ENCODE measurements around the gene ZBTB43.
A peak's percentile ranks its signal among the peaks of the same experiment; 100 is the strongest.

The ZBTB43 gene

GRCh38 chr9:126832440-126832839 lies 27.6 kb downstream of the ZBTB43 start:
- H2AFZ ChIP-seq (ENCODE audit: low read length) = no peak overlapping the region
- no peak overlapping the region for H3K14ac ChIP-seq (ENCODE audit: low read length)
- H2BK12ac ChIP-seq (ENCODE audit: low read length) = no peak overlapping the region
- H4K91ac ChIP-seq (ENCODE audit: low read depth, low read length, poor library complexity) = no peak overlapping the region
- peaks cover 21 to 55% of the 10 kb centered on the region in 2 donors for H3K36me3 ChIP-seq (replicated peaks in 1 of 2; ENCODE audit: control insufficient read depth in 2 of 2, insufficient read depth in 2 of 2, low read length in 2 of 2)
- no peak overlapping the region for H3K4ac ChIP-seq (ENCODE audit: low read length)
- H2BK15ac ChIP-seq (ENCODE audit: low read length) = no peak overlapping the region
- DNase-seq (ENCODE audit: low spot score) = no peak
- H3K79me1 ChIP-seq (ENCODE audit: low read depth, low read length) = no peaks in the 10 kb centered on the region
- no peak overlapping the region for H3K4me2 ChIP-seq (ENCODE audit: insufficient read depth, low read length, poor library complexity, severe bottlenecking)
- H3K27me3 ChIP-seq (ENCODE audit: control insufficient read depth in 3 of 3, insufficient read depth in 3 of 3, low read depth in 1 of 3, low read length in 3 of 3) = no peaks in the 10 kb centered on the region
- no peak overlapping the region for H4K8ac ChIP-seq (ENCODE audit: low read depth, low read length)
- no peak overlapping the region for H3K18ac ChIP-seq (ENCODE audit: low read length)
- no peak overlapping the region for H3K23ac ChIP-seq (ENCODE audit: low read depth, low read length, poor library complexity)
- no peak overlapping the region for H2BK5ac ChIP-seq (ENCODE audit: low read length)
- H3K27ac ChIP-seq (replicated peaks; ENCODE audit: low read length) = no peak overlapping the region
- H3K4me1 ChIP-seq (ENCODE audit: control insufficient read depth in 2 of 2, insufficient read depth in 1 of 2, low read depth in 1 of 2, low read length in 2 of 2) = no peaks in the 10 kb centered on the region
- H2BK120ac ChIP-seq (ENCODE audit: low read depth, low read length) = no peak overlapping the region
- no peak overlapping the region for H3K4me3 ChIP-seq (ENCODE audit: low read length in 2 of 2)
- H3K9ac ChIP-seq (ENCODE audit: low read depth, low read length, poor library complexity) = no peak overlapping the region
- no CpG with 5 or more reads among the region's 9 CpGs for WGBS, 2 donors (ENCODE audit: extremely low coverage in 2 of 2, insufficient read length in 2 of 2, insufficient replicate concordance in 1 of 2)
- H3K9me3 ChIP-seq (replicated peaks in 1 of 2; ENCODE audit: control insufficient read depth in 2 of 2, insufficient read depth in 1 of 2, low read depth in 1 of 2, low read length in 2 of 2) = no peaks in the 10 kb centered on the region
- no peak overlapping the region for H2AK5ac ChIP-seq (ENCODE audit: low read depth, low read length)

DNA sequence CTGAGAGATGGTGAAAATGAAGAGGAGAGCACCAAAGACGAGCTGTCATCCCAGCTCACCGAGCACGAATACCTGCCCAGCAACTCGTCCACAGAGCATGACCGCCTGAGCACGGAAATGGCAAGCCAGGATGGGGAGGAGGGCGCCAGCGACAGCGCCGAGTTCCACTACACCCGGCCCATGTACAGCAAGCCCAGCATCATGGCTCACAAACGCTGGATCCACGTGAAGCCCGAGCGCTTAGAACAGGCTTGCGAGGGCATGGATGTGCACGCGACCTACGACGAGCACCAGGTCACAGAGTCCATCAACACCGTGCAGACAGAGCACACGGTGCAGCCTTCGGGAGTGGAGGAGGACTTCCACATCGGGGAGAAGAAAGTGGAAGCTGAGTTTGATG lies 28.2 kb downstream of the ZBTB43 start:
- Histone ChIP-seq H3K23ac (ENCODE audit: low read depth, low read length, poor library complexity) (no peak overlapping the region), H3K79me1 (ENCODE audit: low read depth, low read length) (no peaks in the 10 kb centered on the region), H4K91ac (ENCODE audit: low read depth, low read length, poor library complexity) (no peak overlapping the region), H3K4me2 (ENCODE audit: insufficient read depth, low read length, poor library complexity, severe bottlenecking) (no peak overlapping the region), H2BK120ac (ENCODE audit: low read depth, low read length) (no peak overlapping the region), H3K27ac (replicated peaks; ENCODE audit: low read length) (no peak overlapping the region), H3K4ac (ENCODE audit: low read length) (no peak overlapping the region), H2AFZ (ENCODE audit: low read length) (no peak overlapping the region), H2AK5ac (ENCODE audit: low read depth, low read length) (no peak overlapping the region), H3K14ac (ENCODE audit: low read length) (no peak overlapping the region), H3K36me3 (replicated peaks in 1 of 2; ENCODE audit: control insufficient read depth in 2 of 2, insufficient read depth in 2 of 2, low read length in 2 of 2) (peaks cover 21 to 59% of the 10 kb centered on the region in 2 donors), H3K4me1 (ENCODE audit: control insufficient read depth in 2 of 2, insufficient read depth in 1 of 2, low read depth in 1 of 2, low read length in 2 of 2) (no peaks in the 10 kb centered on the region), H2BK12ac (ENCODE audit: low read length) (no peak overlapping the region), H3K9me3 (replicated peaks in 1 of 2; ENCODE audit: control insufficient read depth in 2 of 2, insufficient read depth in 1 of 2, low read depth in 1 of 2, low read length in 2 of 2) (no peaks in the 10 kb centered on the region), H3K9ac (ENCODE audit: low read depth, low read length, poor library complexity) (peak overlapping the region; percentile 26), H3K18ac (ENCODE audit: low read length) (no peak overlapping the region), H3K27me3 (ENCODE audit: control insufficient read depth in 3 of 3, insufficient read depth in 3 of 3, low read depth in 1 of 3, low read length in 3 of 3) (no peaks in the 10 kb centered on the region), H4K8ac (ENCODE audit: low read depth, low read length) (no peak overlapping the region), H2BK15ac (ENCODE audit: low read length) (no peak overlapping the region), H2BK5ac (ENCODE audit: low read length) (no peak overlapping the region), H3K4me3 (ENCODE audit: low read length in 2 of 2) (peak overlapping the region in 1 of 2 donors; percentile 48)
- WGBS, 2 donors (ENCODE audit: extremely low coverage in 2 of 2, insufficient read length in 2 of 2, insufficient replicate concordance in 1 of 2) = no CpG with 5 or more reads among the region's 24 CpGs
- no peak for DNase-seq (ENCODE audit: low spot score)

DNA sequence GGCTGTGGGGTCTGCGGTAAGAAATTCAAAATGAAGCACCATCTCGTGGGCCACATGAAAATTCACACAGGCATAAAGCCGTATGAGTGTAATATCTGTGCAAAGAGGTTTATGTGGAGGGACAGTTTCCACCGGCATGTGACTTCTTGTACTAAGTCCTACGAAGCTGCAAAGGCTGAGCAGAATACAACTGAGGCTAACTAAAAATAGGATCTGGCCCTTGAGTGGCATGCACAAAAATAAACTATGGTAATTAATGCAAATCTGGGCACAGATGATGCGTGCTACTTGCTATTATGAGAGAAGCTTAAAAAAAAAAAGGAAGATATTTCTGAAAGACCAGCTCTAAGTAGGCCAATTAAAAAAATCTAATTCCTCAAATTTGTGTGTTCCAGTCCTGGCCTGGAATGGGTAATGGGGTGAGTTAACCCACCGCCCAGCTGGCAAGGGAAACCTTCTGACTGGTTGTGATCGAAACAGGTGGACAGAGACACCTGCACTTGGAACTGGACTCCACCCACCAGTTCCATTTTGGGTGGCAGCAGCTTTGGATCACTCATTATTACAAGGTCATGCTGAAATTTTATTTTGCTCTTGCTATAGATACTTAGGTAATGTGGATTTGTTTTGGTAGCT lies 29.0 kb downstream of the ZBTB43 start:
- H3K36me3 ChIP-seq (replicated peaks in 1 of 2; ENCODE audit: control insufficient read depth in 2 of 2, insufficient read depth in 2 of 2, low read length in 2 of 2) = peaks cover 21 to 67% of the 10 kb centered on the region in 2 donors

DNA sequence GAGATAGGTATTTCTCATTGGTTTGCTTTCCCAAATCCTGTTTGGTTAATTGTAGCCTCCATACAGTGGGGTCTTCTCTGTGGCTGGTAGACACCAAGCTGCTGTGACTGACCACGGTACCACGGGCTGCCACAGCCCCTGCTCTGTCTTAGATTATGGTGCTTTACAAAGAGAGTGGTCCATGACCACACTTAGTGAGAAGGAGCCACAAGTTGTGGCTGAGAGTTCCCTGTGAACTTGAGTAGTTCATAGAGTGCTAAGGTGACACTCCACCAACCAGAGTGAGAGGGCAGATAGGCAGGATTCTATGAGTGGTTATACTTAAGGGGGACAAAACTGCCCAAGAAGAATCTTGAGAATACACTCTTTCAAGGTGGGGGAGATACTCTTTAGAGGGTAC lies 29.8 kb downstream of the ZBTB43 start:
- Histone ChIP-seq H3K14ac (ENCODE audit: low read length) (no peak overlapping the region), H3K4me1 (ENCODE audit: control insufficient read depth in 2 of 2, insufficient read depth in 1 of 2, low read depth in 1 of 2, low read length in 2 of 2) (no peaks in the 10 kb centered on the region), H2BK5ac (ENCODE audit: low read length) (no peak overlapping the region), H2BK120ac (ENCODE audit: low read depth, low read length) (no peak overlapping the region), H3K9me3 (replicated peaks in 1 of 2; ENCODE audit: control insufficient read depth in 2 of 2, insufficient read depth in 1 of 2, low read depth in 1 of 2, low read length in 2 of 2) (no peaks in the 10 kb centered on the region), H2AK5ac (ENCODE audit: low read depth, low read length) (no peak overlapping the region), H2BK15ac (ENCODE audit: low read length) (no peak overlapping the region), H3K23ac (ENCODE audit: low read depth, low read length, poor library complexity) (no peak overlapping the region), H3K79me1 (ENCODE audit: low read depth, low read length) (no peaks in the 10 kb centered on the region), H2BK12ac (ENCODE audit: low read length) (no peak overlapping the region), H3K4me2 (ENCODE audit: insufficient read depth, low read length, poor library complexity, severe bottlenecking) (no peak overlapping the region), H4K8ac (ENCODE audit: low read depth, low read length) (no peak overlapping the region), H3K27ac (replicated peaks; ENCODE audit: low read length) (no peak overlapping the region), H3K18ac (ENCODE audit: low read length) (no peak overlapping the region), H4K91ac (ENCODE audit: low read depth, low read length, poor library complexity) (no peak overlapping the region), H3K27me3 (ENCODE audit: control insufficient read depth in 3 of 3, insufficient read depth in 3 of 3, low read depth in 1 of 3, low read length in 3 of 3) (no peaks in the 10 kb centered on the region), H3K4ac (ENCODE audit: low read length) (no peak overlapping the region), H3K4me3 (ENCODE audit: low read length in 2 of 2) (no peak overlapping the region), H3K36me3 (replicated peaks in 1 of 2; ENCODE audit: control insufficient read depth in 2 of 2, insufficient read depth in 2 of 2, low read length in 2 of 2) (peaks cover 21 to 72% of the 10 kb centered on the region in 2 donors), H3K9ac (ENCODE audit: low read depth, low read length, poor library complexity) (no peak overlapping the region), H2AFZ (ENCODE audit: low read length) (no peak overlapping the region)
- no peak for DNase-seq (ENCODE audit: low spot score)
- WGBS, 2 donors (ENCODE audit: extremely low coverage in 2 of 2, insufficient read length in 2 of 2, insufficient replicate concordance in 1 of 2) = no CpG with 5 or more reads among the region's 2 CpGs

More for the DNA sequence above, 29.0 kb downstream of the ZBTB43 start:
- Histone ChIP-seq H3K27me3 (ENCODE audit: control insufficient read depth in 3 of 3, insufficient read depth in 3 of 3, low read depth in 1 of 3, low read length in 3 of 3) (no peaks in the 10 kb centered on the region), H2BK5ac (ENCODE audit: low read length) (no peak overlapping the region), H3K14ac (ENCODE audit: low read length) (no peak overlapping the region), H2AFZ (ENCODE audit: low read length) (no peak overlapping the region), H2AK5ac (ENCODE audit: low read depth, low read length) (no peak overlapping the region), H3K4ac (ENCODE audit: low read length) (no peak overlapping the region), H4K91ac (ENCODE audit: low read depth, low read length, poor library complexity) (no peak overlapping the region), H3K23ac (ENCODE audit: low read depth, low read length, poor library complexity) (no peak overlapping the region), H3K9ac (ENCODE audit: low read depth, low read length, poor library complexity) (no peak overlapping the region), H3K9me3 (replicated peaks in 1 of 2; ENCODE audit: control insufficient read depth in 2 of 2, insufficient read depth in 1 of 2, low read depth in 1 of 2, low read length in 2 of 2) (no peaks in the 10 kb centered on the region), H3K4me3 (ENCODE audit: low read length in 2 of 2) (peak overlapping the region in 1 of 2 donors; percentile 30), H2BK12ac (ENCODE audit: low read length) (no peak overlapping the region), H3K18ac (ENCODE audit: low read length) (no peak overlapping the region), H3K4me1 (ENCODE audit: control insufficient read depth in 2 of 2, insufficient read depth in 1 of 2, low read depth in 1 of 2, low read length in 2 of 2) (no peaks in the 10 kb centered on the region), H4K8ac (ENCODE audit: low read depth, low read length) (no peak overlapping the region), H3K27ac (replicated peaks; ENCODE audit: low read length) (no peak overlapping the region), H3K79me1 (ENCODE audit: low read depth, low read length) (no peaks in the 10 kb centered on the region), H3K4me2 (ENCODE audit: insufficient read depth, low read length, poor library complexity, severe bottlenecking) (no peak overlapping the region), H2BK120ac (ENCODE audit: low read depth, low read length) (no peak overlapping the region), H2BK15ac (ENCODE audit: low read length) (no peak overlapping the region)
- no peak for DNase-seq (ENCODE audit: low spot score)
- WGBS, 2 donors (ENCODE audit: extremely low coverage in 2 of 2, insufficient read length in 2 of 2, insufficient replicate concordance in 1 of 2) = no CpG with 5 or more reads among the region's 8 CpGs
